HL-60 (cell line): ENCODE results near the gene NAP1L4.

ENCODE experiments used
- DNase-seq, 2 experiments: peaks; one replicate each; pipeline ENCODE4 v3.0.0-alpha.2; 2010 to 2020; ENCODE audit warnings: low read depth in 1 of 2, low spot score in 1 of 2
- H3K27ac ChIP-seq: fragments of 250-450 bp; sonication (Bioruptor Pico); replicated peaks from 2 replicates; pipeline ENCODE4 v1.5.1; 2020; ENCODE audit warnings: mild to moderate bottlenecking, moderate library complexity
- H3K27me3 ChIP-seq: fragments of 250-450 bp; sonication (Bioruptor Pico); 2 replicates; pipeline ENCODE4 v1.5.1; 2021; ENCODE audit warnings: mild to moderate bottlenecking, moderate library complexity; ENCODE audit not compliant: insufficient read depth, poor library complexity, severe bottlenecking
- H3K4me3 ChIP-seq: replicated peaks from 2 replicates; pipeline ENCODE4 v1.5.1; 2011; ENCODE audit warnings: mild to moderate bottlenecking, control low read depth, low read length; ENCODE audit not compliant: insufficient read depth
- GABPA ChIP-seq: IDR thresholded peaks from 2 replicates; pipeline ENCODE4 v1.6.1; 2012; ENCODE audit warnings: low read depth
- POLR2AphosphoS5 ChIP-seq: IDR thresholded peaks from 2 replicates; pipeline ENCODE4 v1.6.1; 2012; ENCODE audit warnings: low read depth
- REST ChIP-seq: IDR thresholded peaks from 2 replicates; pipeline ENCODE4 v1.6.1; 2012; ENCODE audit warnings: low read depth; ENCODE audit not compliant: insufficient replicate concordance
- SPI1 ChIP-seq: IDR thresholded peaks from 2 replicates; pipeline ENCODE4 v1.6.1; 2012; ENCODE audit warnings: low read depth, mild to moderate bottlenecking, borderline replicate concordance
- TF ChIP-seq, protein P1 (sequence below): IDR thresholded peaks from one replicate; pipeline ENCODE4 v1.5.1; 2011; ENCODE audit warnings: low read length, control low read depth, inconsistent platforms; ENCODE audit not compliant: insufficient read depth

Gene NAP1L4

DNA sequence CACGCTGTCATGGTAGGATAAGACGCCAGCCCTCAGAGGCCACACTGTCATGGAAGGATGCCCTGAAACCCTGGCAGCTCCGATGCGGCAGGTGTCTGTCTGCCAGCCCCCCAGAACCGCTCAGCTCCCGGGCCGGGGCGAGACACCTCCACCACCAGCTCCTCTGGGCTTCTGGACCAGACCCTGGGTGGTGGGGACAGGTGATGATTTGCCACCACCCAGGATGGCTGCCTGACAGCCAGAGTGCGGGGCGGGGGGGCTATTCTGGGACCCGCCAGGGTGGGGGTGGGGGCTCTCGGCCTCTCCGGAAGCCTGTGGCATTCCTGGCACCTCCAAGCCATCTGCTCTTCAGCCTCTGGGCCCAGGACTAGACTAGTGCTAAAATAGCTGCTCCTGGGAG is 72.3 kb downstream of the NAP1L4 start:
- no peak for DNase-seq
- Histone ChIP-seq H3K27ac (no peak overlapping the region), H3K4me3 (no peak overlapping the region), H3K27me3 (no peaks in the 10 kb centered on the region)
- TF ChIP-seq SPI1, result no peak
- no peak for TF ChIP-seq GABPA
- no peak for TF ChIP-seq POLR2AphosphoS5
- TF ChIP-seq REST, result no peak

- TF ChIP-seq SPI1, result no peak
- TF ChIP-seq GABPA, result no peak
- TF ChIP-seq, protein P1, sequence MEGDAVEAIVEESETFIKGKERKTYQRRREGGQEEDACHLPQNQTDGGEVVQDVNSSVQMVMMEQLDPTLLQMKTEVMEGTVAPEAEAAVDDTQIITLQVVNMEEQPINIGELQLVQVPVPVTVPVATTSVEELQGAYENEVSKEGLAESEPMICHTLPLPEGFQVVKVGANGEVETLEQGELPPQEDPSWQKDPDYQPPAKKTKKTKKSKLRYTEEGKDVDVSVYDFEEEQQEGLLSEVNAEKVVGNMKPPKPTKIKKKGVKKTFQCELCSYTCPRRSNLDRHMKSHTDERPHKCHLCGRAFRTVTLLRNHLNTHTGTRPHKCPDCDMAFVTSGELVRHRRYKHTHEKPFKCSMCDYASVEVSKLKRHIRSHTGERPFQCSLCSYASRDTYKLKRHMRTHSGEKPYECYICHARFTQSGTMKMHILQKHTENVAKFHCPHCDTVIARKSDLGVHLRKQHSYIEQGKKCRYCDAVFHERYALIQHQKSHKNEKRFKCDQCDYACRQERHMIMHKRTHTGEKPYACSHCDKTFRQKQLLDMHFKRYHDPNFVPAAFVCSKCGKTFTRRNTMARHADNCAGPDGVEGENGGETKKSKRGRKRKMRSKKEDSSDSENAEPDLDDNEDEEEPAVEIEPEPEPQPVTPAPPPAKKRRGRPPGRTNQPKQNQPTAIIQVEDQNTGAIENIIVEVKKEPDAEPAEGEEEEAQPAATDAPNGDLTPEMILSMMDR, result no peak
- no peak for TF ChIP-seq REST
- no peak for TF ChIP-seq POLR2AphosphoS5
- no peak for DNase-seq
- Histone ChIP-seq H3K4me3 (no peak overlapping the region), H3K27ac (no peak overlapping the region), H3K27me3 (no peaks in the 10 kb centered on the region)
Measured at GRCh38 chr11:2919188-2919587, 72.9 kb downstream of the NAP1L4 start.

GRCh38 chr11:2917842-2918490 is 74.2 kb downstream of the NAP1L4 start:
- TF ChIP-seq POLR2AphosphoS5, result no peak
- TF ChIP-seq, protein P1, result no peak
- TF ChIP-seq SPI1, result no peak
- TF ChIP-seq GABPA, result no peak
- TF ChIP-seq REST, result no peak
- Histone ChIP-seq H3K27me3 (no peaks in the 10 kb centered on the region), H3K4me3 (no peak overlapping the region), H3K27ac (no peak overlapping the region)
- DNase-seq, result no peak
